Stimulated activated CD4-positive, alpha-beta T cell treated with anti-CD3 and anti-CD28 coated beads, Interleukin-1b, Interleukin-23, amount 100 ng/mL, for 1 hour (primary cell): ENCODE results near the gene IER3IP1.
"Not testable (repeated sequence)": the region's sequence is repeated elsewhere in the genome, so short reads cannot be mapped to it uniquely, and the experiment has no call there.

Experiments
- DNase-seq, 2 donors: peaks; one replicate each; pipeline ENCODE4 v3.0.0-alpha.2; 2020; ENCODE audit warnings: low read depth in 2 of 2

Gene IER3IP1, protein sequence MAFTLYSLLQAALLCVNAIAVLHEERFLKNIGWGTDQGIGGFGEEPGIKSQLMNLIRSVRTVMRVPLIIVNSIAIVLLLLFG

GRCh38 chr18:47175898-47176575, at the start of gene IER3IP1:
IER3IP1 (minus strand) TSS chr18:47176364; CDS start chr18:47176277, 87 bp downstream.
- peak; percentile 61 to 86 for DNase-seq

DNA sequence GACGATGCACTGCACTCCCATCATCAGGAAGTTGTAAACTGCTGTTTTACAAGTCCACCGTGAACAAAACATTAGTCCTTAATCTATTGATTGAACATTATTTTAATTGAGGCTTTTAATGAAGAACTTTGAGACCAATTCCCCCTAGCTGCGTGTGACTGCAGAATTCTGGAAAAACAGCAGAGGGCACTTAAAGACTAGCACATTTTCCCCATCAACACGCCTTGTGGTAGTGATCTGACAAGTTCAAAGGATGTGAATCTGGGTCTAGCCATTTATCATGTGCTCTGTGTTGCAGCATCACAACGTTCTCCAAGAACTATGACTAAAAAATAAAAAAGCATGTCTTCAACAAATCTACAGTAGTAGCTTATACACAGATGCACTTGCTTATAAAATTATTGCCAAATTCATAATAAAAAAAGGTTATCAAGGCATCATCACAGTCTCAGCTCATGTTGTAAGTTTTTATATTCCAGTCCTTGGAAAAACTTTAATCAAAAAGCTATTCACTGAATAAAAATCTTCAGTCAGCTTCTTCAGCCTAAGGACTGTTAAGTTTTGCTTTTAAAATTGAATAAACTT, 39.5 kb upstream of the IER3IP1 start:
- no peak for DNase-seq

- no peak for DNase-seq
Observed at GRCh38 chr18:47209171-47209570, 33.0 kb upstream of the IER3IP1 start.

DNA sequence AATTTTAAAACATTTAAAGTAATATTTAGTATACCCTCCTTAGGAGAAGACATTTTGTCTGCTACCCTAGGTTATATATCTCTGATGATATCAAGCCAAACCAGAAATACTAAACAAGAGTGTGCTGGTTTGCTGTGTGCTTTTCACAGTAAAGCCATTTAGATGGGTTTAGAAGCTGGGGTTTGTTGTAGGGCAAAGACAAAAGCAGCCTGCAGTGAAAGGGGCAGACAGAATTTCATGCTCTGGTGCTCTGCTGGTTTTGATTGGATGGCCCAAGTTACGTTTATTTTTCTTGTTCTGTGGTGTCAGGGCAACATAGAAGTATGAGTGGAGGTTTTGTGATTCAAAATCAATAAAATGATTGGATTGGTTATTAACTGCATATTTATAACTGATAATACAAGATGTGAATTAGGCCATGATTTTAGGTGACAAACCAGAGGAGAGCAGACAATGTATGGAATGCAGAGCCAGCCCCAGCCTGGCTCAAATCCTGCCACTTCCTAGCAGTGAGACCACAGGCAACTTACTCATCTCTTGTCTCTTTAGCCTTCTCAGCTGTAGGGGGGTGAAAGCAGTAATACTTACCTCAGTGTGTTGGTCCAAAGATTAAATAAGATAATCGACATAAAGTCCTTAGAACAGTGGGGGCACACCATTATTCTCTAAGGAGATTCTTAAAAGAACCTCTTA, 30.9 kb upstream of the IER3IP1 start:
- DNase-seq, result no peak

DNA sequence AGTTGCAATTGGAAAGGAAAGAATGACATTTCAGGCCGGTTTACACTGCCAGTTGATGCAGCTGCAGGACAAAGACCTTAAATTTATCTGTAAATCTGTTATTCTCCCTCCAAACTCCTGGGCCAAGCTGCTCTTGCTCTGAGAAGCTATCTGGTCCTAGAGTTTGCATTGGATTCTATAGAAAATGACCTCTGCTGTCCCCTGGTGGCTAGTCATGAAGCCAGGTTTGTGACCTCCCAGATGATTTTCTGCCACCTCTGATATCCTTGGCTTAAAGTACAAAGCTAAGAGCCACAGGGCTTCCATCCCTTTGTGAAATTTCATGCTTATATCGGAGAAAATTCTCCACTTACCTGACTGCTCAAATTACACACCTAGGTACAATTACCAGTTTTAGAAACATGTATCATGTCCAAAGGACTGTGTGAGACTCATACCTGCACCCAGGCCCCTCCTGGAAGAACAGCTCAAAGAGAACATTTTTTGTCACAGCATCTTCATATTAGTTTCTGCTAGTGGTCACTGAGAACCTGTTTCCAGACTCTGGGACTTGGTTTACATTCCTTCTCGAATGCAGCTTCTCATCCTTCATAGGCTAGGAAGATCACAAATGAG, 28.9 kb upstream of the IER3IP1 start:
- no peak for DNase-seq

- DNase-seq, result no peak
Observed at GRCh38 chr18:47203626-47204464, 27.7 kb upstream of the IER3IP1 start.

DNA sequence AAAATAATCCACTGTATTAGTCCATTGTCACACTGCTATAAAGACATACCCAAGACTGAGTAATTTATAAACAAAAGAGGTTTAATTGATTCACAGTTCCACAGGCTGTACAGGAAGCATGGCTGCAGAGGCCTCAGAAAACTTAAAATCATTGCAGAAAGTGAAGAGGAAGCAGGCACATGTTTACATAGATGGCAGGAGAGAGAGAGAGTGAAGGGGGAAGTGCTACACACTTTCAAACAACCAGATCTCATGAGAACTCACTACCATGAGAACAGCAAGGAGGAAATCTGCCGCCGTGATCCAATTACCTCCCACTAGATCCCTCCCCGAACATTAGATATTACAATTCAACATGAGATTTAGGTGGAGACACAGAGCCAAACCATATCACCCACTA, 19.8 kb upstream of the IER3IP1 start:
- not testable (repeated sequence) for DNase-seq

DNA sequence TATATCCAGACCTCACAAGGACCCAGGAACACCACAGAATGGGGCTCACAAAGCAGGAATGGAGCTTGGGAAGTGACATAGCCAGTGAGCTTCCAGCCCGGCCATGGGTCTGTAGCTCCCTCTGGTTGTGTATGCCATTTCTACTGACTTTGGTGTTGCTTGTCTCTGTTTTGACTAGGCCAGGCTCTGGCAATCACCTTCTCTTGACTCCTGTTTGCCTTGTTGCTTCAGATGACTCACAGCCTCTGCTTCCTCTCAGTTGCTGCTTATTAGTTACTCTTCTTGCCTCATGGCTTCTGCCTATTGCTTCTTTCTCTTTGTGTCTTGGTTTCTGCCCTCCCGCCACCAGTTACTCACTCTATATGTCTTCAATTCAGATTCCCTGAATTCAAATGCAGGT, 15.8 kb upstream of the IER3IP1 start:
- no peak for DNase-seq

DNA sequence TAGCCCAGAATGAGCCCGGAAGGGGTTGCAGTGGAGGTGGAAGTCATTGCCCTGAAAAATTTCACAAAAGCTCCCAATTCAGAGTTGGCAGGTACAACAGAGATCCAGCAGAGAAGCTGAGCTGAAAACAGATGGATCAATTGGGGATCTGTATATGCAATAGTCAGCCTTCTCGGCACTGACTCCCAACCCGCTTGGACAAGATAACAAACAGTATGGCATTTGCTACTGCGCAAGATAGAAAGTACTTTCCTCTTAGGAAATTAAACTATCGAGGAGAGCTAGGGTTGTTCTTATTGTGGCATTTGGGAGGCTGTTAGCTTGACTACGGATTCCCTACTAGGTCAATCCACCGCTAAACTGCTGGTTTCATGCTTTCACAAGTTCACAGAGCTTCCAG, 11.6 kb upstream of the IER3IP1 start:
- no peak for DNase-seq

DNA sequence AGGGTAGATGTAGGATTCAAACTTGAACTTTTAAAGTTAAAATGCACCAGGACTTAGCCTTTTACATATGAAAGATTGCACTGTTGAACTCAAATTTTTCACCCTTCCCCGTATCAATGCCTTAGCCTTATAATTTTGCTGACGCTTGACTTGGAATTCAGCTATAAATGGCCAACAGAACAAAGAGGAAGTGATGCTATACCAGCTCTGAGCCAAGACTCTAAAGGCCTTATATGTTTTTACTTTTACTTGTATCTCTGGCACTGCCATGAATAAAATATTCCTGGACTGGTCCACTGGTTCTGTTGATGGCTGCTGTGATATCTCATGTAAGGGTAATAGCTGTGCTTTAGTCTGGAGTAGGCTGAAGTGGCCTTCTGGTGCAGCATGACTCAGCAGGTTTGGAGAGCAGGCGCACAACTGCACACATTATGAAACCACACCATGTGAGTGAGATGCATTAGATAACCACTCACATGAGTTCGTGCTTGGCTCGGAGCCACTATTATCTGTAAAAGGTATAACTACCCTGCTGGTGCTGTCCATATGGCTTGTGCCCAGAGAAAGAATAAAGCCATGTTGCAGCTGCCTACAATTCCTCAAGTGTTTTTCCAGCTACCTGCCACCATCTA, 8.4 kb upstream of the IER3IP1 start:
- DNase-seq, result no peak

- DNase-seq, result not testable (repeated sequence)
Observed at GRCh38 chr18:47182156-47182555, 6.0 kb upstream of the IER3IP1 start.

GRCh38 chr18:47180765-47181164, 4.6 kb upstream of the IER3IP1 start:
- no peak for DNase-seq

- DNase-seq, result no peak
Observed at GRCh38 chr18:47179520-47179919, 3.4 kb upstream of the IER3IP1 start.

DNA sequence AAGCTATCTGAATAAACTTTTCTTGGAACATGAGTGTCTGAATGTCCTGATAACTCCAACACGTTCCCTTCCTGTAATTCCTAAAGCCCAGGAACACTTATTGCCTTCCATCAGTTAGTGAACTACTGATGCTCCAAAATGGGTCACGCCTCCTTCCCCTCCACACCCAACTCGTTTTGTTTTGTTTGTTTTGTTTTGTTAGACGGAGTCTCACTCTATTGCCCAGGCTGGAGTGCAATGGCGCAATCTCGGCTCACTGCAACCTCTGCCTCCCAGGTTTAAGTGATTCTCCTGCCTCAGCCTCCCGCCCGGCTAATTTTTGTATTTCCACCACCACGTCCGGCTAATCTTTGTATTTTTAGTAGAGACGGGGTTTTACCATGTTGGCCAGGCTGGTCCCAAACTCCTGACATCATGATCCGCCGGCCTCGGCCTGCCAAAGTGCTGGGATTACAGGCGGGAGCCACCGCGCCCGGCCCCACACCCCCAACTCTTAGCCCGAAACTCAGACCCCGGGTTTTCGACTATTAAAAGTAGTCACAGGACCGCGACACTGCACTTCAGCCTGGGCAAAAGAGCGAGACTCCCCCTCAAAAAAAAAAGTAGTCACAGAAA, 774 bp downstream of the IER3IP1 start:
- no peak for DNase-seq

- DNase-seq, result no peak
Observed at GRCh38 chr18:47174545-47175116, 1.5 kb downstream of the IER3IP1 start.

GRCh38 chr18:47172476-47172875, 3.7 kb downstream of the IER3IP1 start:
- no peak for DNase-seq

DNA sequence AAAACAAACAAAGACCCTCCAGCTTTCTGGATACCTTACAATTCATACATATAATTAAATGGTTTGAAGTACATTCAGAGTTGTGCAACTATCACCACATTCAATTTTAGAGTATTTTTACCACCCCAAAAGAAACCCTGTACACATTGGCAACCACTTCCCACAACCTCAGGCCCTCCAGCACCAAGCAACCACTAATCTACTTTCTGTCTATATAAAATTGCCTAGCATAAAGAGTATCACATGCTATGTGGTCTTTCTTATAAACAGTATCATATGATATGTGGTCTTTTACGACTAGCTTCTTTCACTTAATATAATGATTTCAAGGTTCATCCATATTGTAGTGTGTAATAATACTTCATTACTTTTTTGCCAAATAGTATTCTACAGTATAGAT, 7.3 kb downstream of the IER3IP1 start:
- no peak for DNase-seq

DNA sequence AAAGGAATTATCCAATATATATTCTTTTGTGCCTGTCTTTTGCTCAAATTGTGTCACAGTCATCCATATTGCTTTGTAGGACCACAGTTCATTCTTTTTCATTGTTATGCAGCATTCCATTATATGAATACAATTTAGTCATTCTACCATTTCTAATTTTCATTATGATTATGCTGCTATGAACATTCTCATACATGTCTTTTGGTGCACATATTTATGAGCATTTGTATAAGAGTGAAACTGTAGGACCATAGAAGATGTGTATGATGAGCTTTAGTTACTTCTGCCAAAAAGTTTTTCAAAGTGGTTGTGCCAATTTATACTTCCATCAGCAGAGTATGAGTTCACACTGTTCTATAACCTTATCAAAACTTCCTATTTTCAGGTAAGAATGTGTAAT, 7.7 kb downstream of the IER3IP1 start:
- DNase-seq, result no peak

DNA sequence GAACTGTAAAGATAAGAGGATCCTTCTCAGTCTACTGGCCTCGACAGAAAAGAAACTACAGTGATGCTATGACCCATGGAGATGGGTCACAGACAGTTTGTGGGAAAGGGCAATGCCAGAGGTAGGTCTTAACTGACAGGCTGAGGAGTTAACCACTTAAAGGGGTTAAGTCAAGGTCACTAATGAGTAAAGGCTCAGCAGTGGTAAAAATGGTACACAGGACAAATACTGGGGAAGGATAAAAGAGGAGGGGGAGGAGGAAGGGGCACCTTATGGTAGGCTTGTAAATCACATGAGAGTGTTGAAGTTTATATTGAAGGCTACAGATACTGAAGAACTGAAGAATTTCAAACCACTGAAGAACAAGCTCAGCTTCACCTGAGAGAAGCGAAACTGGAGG, 9.9 kb downstream of the IER3IP1 start:
- DNase-seq, result no peak

DNA sequence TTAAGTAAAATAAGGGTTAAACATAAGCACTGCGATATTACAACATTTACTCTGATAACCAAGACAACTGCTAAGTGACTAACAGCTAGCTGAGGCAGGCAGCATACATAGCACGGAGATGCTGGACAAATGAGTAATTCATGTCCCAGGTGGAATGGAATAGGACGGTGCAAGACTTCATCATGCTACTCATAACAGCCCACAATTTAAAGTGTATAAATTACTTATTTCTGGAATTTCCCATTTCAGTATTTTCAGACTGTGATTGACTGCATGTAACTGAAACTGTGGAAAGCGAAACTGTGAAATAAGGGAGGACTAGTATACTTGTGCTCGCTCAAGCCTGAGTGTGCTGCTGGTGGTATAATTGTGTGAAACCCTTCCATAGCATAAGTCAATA, 12.9 kb downstream of the IER3IP1 start:
- DNase-seq, result no peak
